Stimulated activated CD4-positive, alpha-beta T cell treated with anti-CD3 and anti-CD28 coated beads, Interleukin-2, amount 100 ng/mL, for 48 hours (primary cell): ENCODE measurements around the gene COBL.

ENCODE experiments used
- DNase-seq, 2 donors: peaks; one replicate each; pipeline ENCODE4 v3.0.0-alpha.2; 2020

COBL gene

DNA sequence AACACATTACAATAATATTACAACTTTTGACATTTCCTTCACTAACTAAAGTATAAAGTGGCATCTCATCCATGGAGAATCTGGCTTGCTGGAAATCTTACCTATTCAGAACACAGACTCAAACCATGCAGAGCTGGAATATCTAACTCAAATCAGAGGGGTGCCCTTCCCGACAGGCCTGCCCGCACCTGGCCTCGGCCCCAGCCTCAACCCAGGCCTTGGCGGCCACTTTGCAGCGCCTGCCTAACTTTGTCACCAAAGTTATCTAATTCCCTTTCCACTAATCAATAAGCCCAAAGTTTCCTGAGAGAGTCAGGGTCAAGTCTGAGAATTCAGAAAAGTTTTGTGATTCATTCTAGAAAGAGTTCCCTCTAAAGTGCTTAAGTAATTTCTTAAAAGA is 212.9 kb downstream of the COBL start:
- DNase-seq = no peak

DNA sequence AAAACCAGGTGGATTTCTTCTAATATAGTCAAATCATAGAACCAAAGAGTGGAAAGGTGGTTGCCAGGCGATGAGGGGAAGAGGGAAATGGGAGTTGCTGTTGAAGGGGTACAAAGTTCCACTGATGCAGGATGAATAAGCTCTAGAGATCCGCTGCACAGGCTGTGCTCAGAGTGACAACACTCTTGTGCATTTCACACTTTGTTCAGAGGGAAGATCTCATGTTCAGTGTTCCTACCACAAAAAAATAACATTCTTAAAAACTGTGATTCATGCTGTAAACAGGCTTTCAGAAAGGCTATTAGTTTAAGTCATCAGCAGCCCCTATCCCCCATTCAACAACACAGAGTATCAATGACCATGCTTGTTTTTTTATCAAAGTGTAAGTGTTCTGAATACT is 213.8 kb downstream of the COBL start:
- DNase-seq = no peak

DNA sequence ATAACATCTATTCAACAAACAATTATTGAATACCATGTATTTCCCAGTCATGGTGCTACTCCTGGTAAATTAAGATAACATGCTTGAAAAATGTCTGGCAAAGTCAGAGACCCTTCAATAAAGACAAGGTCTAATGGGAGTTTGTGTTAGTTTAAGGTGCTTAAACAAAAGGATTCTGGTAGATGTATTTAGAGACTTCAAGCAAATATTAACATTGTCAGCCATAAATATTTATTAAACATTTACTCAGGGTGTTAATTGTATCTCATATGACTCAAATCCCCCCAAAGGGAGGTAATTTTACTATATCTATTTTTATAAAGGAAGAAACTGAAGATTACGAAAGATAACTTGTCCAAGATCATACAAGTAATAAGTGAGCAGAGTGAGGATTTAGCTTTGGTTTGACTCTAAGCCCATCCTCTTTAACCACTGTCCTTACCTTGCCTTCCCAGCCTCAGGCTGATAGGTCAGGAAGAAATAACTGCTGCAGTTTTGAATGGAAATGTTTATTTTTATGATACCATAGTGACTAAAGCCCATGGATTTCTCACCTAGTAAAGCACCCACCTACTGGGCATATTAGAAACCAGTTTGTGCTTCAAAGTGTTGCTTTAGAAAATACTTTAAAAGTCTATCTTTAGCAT is 215.4 kb downstream of the COBL start:
- DNase-seq = no peak

DNA sequence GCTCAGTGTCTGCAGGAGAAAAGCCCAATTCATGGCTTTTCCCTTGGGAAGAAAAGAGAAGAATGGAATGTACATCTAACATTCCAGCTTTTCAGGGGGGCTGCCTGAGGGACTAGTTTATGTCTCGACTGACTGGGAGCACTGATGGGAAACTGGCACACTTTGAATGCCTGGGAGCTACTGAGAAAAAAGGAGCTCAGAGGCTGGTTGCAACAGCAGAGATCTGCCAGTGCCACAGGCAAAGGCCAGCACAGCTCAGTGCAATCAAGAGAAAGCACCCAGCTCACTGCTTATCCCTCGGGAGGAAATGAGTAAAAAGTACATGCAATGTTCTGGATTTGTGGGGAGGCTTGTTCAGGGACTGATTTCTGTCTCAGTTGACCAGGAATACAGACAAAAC is 226.2 kb downstream of the COBL start:
- DNase-seq = no peak

DNA sequence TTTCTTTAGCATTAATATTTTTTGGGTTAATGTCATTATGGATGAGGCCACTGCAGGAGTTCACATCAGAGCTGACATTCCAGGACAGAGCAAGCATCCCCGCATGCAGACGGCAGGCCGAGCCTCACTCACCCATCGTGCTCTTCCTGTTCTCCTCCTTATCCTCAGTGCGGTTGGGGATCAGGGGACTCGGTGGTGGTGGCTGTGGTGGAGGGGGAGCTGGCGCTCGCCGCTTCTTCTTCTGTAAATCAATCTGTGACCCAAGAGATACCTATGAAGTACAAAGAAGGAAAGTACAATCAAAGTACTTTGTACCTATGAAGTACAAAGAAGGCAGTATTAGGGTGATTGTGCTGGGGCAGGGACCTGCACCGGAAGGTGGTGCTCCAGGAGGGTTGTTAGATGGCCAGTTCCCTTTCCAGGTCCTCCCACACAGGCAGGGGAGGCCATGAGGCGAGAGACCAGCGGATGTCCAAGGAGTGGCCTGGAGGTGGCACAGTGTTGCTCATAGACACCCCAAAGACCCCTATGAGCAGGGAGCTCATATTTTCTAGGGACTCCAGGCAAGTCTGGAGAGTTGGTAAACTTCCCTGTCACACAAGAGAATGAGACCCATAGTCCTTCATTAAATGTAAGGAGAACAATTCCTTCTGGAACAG is 231.4 kb downstream of the COBL start:
- no peak for DNase-seq

DNA sequence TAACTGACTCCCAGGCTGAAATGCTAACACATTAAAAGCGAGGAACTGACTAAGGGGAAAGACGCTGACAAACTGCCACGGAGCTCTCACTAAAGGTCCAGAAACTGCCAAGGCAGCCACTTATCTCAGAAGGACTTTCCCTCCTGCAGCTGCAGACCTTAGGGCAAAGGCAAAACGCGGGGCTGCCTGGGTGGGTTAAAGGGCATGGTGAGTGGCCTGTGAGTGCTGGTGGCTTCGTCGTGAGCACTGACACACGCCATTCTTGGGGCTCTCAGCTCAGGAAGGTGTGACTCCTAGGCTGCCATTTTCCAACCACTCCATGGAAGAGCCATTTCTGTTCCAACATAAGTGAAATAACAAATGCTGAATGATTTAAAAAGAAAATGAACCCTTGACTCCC is 232.5 kb downstream of the COBL start:
- DNase-seq = no peak

DNA sequence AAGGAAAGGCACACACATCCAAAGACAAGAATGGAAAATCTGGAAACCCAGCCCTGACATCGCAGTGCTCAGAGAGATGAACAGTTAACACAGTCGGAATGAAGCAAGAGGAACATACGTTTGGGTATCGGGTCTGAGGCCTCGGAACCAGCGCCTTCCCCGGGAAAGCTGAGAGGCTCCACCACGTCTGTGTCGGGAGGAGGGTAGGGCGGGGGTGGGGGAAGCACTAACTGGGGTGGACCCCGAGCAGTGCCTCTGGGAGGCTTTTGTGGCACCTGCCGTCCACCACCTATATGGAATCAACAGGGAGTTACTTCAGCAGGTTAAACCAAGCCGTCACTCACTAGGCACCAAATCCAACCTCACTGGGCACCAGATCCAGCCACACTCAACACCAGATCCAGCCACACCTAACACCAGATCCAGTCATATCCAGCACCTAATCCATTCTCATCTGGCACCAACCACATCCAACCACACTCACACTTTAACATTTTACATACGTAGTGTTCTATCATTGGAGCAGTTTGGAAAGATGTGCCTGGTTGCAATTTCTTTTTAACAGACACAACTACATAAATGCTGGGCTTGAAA is 233.6 kb downstream of the COBL start:
- DNase-seq = no peak

DNA sequence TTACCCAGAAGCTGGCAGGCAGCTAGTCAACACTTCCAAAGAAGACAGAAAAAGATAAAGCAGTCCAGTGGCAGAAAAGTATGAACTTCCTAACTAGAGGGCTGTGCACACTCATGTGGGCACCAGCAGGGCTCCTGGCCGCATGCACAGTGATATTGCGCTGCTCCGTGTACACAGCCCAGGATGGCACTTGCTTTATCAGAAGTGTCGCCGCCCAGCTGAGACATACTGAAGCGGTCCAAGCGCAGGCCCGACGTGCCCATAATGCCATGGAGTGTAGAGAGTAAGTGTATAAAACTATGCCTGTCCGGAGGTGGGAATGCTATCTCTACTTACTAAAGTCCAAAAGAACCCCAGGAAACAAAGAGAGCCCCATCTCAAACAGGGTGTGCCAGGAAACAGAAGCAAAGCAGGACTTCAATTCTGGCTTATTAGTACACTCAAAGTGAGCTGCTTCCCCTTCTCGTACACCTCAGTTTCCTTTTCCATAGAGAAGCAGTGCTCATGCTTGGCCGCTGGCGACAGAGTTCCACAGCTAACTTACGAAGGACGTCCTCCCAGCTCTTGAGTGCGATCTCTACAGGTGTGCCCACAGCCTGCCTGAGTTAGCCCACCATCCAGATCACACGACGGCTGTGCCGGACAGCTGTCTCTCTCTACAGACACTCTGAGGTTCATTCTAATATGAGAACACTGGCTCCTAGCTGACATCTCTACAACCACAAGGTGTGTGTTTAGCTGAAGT is 234.3 kb downstream of the COBL start:
- no peak for DNase-seq

DNA sequence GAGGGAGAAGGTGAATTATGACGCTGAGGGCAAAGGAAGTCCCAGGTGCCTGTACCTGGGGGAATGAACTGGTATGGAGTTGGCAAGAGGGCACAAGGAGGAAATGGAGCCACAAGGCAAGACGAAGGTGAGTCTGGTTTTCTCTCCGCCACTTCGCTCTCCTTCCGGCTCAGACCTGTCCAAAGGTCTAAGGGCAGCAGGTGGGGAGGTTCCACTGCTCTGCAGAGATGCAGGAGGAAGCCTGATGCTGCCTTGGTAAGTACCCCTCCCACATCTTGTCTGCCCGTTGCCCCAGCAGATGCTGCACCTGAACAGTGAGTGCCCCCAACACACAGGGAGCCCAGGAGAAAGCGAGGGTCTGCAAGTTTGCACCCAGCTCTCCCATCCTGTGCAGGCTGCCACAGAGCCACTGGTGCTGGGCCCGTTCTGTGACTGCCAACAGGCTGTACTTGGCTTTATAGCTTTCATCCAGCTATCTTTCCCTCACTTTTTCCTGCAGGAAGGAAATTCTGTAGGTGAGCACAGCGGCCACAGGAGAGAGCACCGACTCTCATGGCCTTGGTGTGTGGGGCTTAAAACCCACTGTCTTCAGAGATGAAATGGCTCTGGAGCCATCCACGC is 235.2 kb downstream of the COBL start:
- DNase-seq = no peak

DNA sequence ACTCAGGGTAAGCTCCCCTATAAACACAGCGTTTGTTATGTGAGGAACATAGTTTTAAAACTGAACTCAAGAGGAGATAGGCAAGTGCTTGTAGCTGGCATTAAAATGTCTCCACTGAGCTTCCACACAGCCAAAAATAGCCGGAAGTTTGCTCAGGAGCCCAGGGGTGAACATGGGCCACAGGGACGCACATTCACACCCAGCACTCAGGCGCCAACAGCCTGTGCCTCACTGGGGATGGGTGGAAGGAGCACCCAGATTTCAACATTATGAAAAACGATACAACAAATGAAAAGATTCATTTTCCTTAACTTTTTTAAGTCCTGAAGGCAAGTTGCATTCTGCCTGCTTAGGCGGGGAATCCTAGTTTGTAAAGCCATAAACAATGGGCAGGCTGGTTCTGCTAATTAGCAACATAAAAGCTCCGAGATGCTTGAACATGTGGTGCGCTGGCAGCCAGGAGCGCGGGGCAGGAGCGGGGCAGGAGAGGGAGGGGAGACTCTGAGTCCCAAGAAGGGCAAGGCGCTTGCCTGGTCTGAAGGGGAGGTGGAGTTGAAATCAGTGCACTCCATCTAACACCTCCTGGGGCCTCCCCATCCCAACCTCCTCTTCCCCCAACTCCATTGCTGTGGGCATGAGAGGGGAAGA is 235.9 kb downstream of the COBL start:
- DNase-seq = no peak

DNA sequence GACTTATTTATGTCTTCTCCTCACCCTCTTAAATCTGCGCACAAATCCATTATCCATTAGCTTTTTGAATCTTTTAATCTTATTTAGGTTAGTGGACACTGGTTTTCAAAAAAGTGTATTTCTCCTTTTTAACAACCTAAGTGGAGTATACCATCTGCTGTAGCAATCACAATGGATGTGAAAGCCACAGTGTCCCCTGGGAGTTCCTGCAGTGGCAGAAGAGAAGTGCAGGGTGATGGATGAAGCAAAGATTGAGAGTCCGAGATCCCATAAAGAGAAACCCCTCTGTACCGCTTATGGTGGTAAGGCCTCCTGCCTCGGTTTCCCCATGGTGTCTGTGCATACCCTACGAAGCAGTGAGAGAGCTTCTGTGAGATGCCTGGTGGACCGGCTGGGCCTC is 236.4 kb downstream of the COBL start:
- no peak for DNase-seq

DNA sequence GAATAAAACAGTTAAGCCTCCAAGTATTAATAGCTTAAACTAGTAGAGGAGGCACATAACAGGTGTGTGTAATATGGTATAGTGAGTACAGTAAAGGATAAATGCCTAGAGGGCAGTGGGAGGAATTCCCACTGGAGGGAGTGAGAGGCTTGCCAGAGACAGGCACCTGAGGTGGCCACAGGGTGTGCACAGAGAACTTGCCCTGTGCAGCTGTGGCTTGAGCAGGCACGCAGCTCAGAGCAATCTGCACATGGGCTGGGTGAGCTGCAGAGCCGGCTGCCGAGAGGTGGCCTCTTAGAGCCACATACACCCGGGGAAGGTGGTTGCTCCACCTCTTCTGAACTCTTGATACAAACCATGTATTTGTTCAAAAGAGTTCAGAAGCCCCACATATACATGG is 237.1 kb downstream of the COBL start:
- DNase-seq = no peak

DNA sequence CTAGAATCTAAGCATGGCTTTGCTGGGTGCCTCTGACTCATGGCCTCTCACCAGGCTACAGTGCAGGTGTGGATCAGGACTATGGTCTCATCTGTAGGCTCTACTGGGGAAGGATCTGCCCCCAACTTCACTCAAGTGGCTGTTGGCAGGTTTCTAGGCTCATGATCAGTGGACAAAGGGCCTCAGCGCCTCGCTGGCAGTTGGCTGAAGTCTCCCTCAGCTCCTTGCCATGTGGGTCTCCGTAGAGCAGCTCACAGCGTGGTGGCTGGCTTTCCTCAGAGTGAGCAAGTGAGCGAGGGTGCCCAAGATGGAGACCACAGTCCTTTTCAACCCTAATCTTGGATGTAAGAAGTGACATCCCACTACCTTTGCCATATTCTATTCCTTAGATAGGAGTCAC is 238.0 kb downstream of the COBL start:
- DNase-seq = no peak

DNA sequence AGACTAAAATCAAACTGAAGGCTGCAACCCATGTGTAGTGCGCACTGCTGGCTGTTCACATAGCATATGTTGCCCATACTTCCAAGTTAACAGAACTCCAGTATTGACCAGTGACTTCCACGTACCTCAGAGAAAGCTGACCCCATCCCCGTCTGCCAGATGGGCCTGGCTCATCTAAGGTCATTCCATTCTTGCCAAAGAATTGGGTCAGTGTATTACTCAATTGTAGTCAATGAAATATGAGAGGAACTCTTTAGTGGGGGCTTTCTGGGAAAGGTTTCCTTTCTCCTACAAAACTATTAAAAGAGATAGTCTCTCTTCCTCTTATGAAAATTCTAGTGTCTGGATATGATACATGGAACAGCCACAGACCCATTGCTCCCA is 238.6 kb downstream of the COBL start:
- no peak for DNase-seq

DNA sequence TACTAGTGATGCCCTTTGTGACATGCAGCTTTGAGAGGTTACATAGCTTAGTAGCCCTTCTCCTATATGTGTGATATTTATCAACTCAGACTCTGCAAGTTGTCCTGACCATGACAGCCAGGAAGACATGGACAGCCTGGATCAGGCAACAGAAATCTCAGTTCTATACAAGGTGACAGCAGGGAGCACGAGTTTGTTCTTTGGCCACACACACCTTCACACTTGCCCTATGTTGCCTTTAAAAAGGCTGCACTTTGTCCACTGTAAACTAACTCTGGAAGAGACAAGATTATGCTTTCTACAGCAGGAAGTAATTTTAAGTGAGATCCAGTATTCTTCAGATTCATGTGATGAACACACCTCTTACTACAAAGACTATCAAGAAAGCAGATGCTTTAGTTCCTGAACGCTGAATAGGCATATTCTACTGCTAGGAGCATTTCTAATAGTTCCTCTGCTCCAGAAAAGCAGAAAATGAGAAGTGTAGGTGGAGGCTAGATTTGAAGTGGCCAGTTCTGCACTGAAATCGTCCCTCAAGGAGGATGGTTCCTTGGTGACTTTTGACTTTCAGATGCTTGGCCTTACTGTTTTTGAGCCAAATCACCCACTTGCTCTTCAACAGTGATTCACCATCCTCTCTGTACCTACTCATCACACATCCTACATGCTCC is 239.2 kb downstream of the COBL start:
- no peak for DNase-seq

DNA sequence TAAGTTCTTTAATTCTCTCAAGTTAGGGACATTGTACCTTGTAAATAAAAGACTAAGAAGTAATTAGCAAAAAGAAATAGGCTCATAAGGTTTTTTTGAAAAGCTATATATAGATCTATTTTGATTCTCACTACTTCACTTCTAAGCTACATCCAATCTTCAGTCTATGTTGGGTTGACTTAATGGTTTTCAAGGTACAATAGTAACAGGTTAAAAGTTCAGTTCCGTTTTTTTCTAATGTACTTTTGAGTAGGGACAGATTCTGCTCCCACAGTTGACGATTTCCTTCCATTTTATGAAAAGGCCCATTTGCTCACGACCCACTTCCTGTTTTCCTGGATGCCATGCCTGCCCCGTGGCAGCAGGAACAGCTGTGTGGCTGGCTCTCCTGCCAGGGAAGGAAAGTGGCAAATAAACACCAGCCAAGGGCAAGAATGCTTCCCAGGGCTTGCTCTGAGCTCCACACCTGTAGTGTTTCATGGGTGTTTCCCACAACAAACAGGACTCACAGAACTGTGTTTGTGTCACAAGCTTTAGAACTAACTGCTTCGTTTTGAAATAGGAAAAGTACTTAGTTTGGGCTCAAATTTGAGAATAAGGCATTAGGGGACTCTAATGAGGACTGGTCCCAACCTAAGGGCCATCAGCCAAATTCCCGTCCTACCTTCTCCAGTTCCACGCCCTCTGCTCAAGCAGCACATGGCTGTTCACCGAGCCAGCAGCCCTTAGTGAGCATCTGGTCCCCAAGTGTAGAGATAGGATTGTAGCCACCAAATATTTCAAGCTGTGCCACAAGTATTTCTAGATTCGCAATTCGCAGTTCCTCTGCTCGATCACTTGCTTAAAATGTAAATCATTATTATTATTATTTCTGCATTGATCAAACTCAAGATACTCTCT is 240.7 kb downstream of the COBL start:
- no peak for DNase-seq

DNA sequence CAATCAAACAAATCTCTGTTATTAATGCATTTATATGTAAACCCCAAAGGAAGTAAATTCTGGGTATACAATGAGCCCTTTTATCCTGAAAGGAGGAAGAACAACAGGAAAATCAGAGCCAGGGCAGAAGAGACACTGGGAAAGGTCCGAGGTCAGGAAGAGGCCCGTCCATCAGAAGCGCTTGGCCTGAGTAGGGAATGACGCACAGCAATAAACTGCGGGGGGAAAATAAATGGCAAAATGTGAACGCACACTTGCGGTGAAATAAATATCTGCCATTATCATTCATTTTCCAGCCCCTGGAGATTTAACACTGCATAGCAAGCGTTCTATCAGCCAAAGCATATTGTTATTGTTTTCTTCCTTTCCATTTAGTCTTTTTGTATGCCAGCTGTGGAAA is 243.4 kb downstream of the COBL start:
- no peak for DNase-seq

DNA sequence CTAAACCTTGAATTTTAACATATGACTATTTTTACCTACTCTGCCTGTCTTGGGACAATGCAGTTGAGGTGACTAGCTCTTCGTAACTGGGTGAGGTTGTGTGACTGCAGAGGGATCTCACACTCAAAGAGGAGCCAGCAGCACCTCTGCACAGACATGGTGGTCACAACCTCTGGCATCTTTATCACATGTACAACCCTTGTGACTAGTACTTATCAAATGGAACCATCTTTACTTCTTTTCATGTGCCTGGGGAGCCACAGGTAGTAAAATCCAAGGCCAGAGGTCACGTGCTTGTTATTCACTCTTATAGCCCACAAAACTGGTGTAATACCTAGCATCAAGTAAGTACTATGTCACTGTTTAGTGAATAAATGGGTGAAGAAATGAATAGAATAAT is 244.3 kb downstream of the COBL start:
- DNase-seq = no peak

DNA sequence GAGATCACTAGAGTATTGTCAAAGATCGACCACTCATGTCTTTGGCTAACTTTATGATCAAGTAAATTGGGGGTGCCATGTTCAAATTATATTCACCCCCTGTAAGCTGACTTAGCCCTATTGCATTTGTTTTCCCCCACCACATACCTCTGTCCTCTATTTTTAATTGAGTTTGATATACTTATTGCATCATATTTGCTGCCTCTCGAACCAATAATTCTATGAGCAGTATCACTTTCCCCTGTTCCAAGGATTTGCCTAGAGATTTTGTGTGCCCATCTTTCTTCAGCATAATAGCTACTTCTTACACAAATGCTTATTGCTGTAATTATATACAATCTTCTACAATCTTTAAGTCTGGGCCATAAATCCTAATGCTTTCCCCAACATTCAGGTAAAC is 245.2 kb downstream of the COBL start:
- no peak for DNase-seq

DNA sequence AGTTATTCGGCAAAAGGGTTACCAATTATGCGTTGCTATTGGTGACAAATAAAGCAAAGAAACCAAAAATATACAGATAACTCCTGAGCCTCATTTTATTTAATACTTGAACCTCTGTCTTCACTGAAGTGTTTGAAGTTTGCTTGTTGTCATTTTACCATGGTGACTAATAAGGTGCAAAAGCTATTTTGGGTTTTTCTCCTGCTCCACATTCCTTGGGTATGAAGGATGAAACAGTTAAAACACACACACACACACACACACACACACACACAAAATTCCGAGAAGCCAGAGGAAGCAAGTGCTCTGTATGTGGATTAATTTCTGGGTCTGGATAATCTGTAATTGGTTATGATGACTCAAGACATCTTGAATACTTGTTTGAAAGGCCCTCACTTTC is 246.5 kb downstream of the COBL start:
- DNase-seq = no peak

DNA sequence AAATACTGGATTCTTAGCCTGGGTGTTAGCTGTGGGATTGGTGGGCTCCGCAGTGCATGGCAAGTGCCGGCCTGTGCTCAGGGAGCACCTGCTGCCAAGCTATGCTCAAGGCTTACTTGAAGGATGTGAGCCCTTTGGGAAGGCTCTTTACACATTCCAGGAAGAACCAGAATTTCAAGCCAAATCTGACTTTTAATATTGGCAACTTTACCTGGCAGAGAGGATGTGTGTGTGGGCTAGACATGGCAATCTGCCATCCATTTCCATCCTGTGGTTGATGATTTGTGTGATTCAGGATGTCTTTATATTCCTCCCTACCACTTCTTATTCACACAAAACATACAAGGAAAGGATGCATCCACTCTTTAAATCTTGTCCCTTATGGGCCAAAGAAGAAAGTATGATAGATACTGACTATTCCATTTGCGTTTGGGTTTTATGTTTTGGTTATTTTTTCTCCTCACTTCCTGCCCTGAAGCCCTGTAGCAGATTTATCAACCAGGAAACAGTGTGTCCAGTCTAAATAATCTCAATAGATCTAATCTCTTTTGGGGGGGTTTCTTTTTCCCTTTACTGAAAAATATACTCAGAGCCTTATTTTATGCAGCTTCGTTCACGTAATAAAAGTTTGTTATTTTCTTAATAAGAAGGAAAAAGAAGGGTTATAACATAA is 247.1 kb downstream of the COBL start:
- no peak for DNase-seq
